PC-9 (cell line): ENCODE data around the gene DRD2. TPM values are rescaled to one million over a fixed set of nuclear protein-coding genes. Genes with fewer than 3 reads are reported as not detected.

Experiments used
- BruUV-seq: library from RNA; stranded (reverse); fragments of 400-500 nt; replicated peaks from 2 replicates; lab custom pipeline; 2021; lab: Mats Ljungman, UMichigan
- CTCF ChIA-PET: fragments of 300-600 bp; sonication (Branson Sonifier 250); formaldehyde crosslinking; loops from one replicate; lab custom pipeline; 2022; ENCODE audit warnings: antibody characterized with exemption; lab: Charles Lee
- POLR2A ChIA-PET: fragments of 300-600 bp; sonication (Branson Sonifier 250); formaldehyde crosslinking; loops from one replicate; lab custom pipeline; 2022; ENCODE audit warnings: antibody characterized with exemption; ENCODE audit not compliant: unreplicated experiment; lab: Charles Lee
- DNase-seq, 2 experiments: peaks; one replicate each; pipeline versions ENCODE4 v3.0.0 to v3.0.0-alpha.2; 2015 to 2022; ENCODE audit warnings: mixed read lengths in 1 of 2
- H2AFZ ChIP-seq: fragments of 200-600 bp; sonication (generic); 2 replicates; pipeline ENCODE4 v1.8.1; 2017; ENCODE audit warnings: antibody characterized with exemption
- H3F3A ChIP-seq: fragments of 200-600 bp; sonication (generic); 2 replicates; pipeline ENCODE4 v1.8.1; 2017; ENCODE audit warnings: antibody characterized with exemption, mild to moderate bottlenecking, low read depth; ENCODE audit not compliant: insufficient read depth
- H3K27ac ChIP-seq: fragments of 200-600 bp; sonication (generic); 2 replicates; pipeline ENCODE4 v1.6.1; 2016; ENCODE audit warnings: mixed run types
- H3K27me3 ChIP-seq: fragments of 200-600 bp; sonication (generic); 2 replicates; pipeline ENCODE4 v1.6.1; 2016; ENCODE audit warnings: low read depth, mixed run types; ENCODE audit not compliant: insufficient read depth
- H3K36me3 ChIP-seq: fragments of 200-600 bp; sonication (generic); 2 replicates; pipeline ENCODE4 v1.6.1; 2016; ENCODE audit warnings: low read depth, mixed run types
- H3K4me1 ChIP-seq: fragments of 200-600 bp; sonication (generic); replicated peaks from 2 replicates; pipeline ENCODE4 v1.6.1; 2016; ENCODE audit warnings: mixed run types; ENCODE audit not compliant: insufficient read depth
- H3K4me2 ChIP-seq: fragments of 200-600 bp; sonication (generic); 2 replicates; pipeline ENCODE4 v1.6.1; 2017; ENCODE audit warnings: mixed run types
- H3K4me3 ChIP-seq: fragments of 200-600 bp; sonication (generic); 2 replicates; pipeline ENCODE4 v1.6.1; 2016; ENCODE audit warnings: mixed run types
- H3K79me2 ChIP-seq: fragments of 200-600 bp; sonication (generic); 2 replicates; pipeline ENCODE4 v1.6.1; 2017; ENCODE audit warnings: low read depth, mixed run types
- H3K9me2 ChIP-seq: fragments of 200-600 bp; sonication (generic); 2 replicates; pipeline ENCODE4 v1.8.1; 2017; ENCODE audit warnings: mild to moderate bottlenecking; ENCODE audit not compliant: insufficient read depth
- H3K9me3 ChIP-seq: fragments of 200-600 bp; sonication (generic); 2 replicates; pipeline ENCODE4 v1.8.1; 2016; ENCODE audit warnings: low read depth; ENCODE audit not compliant: insufficient read depth
- H4K20me1 ChIP-seq: fragments of 200-600 bp; sonication (generic); 2 replicates; pipeline ENCODE4 v1.8.1; 2017; ENCODE audit not compliant: insufficient read depth
- EZH2 ChIP-seq: fragments of 200-600 bp; sonication (generic); IDR thresholded peaks from 2 replicates; pipeline ENCODE4 v1.8.0; 2017; ENCODE audit warnings: antibody characterized with exemption, low read depth
- intact Hi-C: fragments of 100-400 bp; cut with micrococcal nuclease; formaldehyde crosslinking; loops from one replicate; pipeline ENCODE4 v1.10.0; 2022; ENCODE audit not compliant: unreplicated experiment
- total RNA-seq: library from RNA; stranded (reverse); gene quantifications from 2 replicates; pipeline ENCODE4 v1.2.3, GENCODE V29; 2021
- TF ChIP-seq, protein P1 (sequence below): fragments of 200-600 bp; sonication (generic); conservative IDR thresholded peaks from 2 replicates; pipeline ENCODE4 v1.6.1; 2017; ENCODE audit warnings: mixed run types, antibody characterized with exemption, mild to moderate bottlenecking, moderate library complexity

The DRD2 gene
- total RNA-seq, 1 experiment from 2014 or later: not detected

DNA sequence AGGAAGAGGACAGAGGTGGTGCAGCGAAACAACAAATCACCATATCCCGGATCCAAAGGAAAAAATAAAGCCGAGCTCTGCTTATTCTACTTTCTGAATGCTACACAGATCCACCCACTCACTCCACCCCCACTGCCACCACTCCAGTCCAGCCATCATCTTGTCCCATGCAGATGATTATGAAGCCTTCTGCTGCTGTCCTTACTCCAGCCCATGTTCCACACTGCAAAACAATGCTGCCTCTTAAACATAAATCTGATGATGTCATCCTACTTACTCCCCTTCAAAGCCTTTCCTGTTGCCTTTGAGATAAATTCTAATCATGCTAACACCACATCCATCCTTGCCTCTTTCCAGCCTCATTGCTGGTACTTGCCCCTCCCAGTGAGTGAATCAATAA lies 6.5 kb upstream of the DRD2 start:
- Histone ChIP-seq H3K9me3 (no peaks in the 10 kb centered on the region), H3K27me3 (peaks cover 56% of the 10 kb centered on the region), H3F3A (no peaks in the 10 kb centered on the region), H3K27ac (no peak overlapping the region), H3K4me2 (no peak overlapping the region), H3K9me2 (no peaks in the 10 kb centered on the region), H3K36me3 (no peaks in the 10 kb centered on the region), H4K20me1 (no peaks in the 10 kb centered on the region), H3K79me2 (no peaks in the 10 kb centered on the region), H3K4me3 (no peak overlapping the region), H2AFZ (no peak overlapping the region), H3K4me1 (no peaks in the 10 kb centered on the region)
- no peak for DNase-seq
- intact Hi-C loops: no loop called here
- ChIA-PET POLR2A (no interaction called here), CTCF (no interaction called here)
- no TSS peak for BruUV-seq
- TF ChIP-seq EZH2: no peak
- TF ChIP-seq, protein P1, sequence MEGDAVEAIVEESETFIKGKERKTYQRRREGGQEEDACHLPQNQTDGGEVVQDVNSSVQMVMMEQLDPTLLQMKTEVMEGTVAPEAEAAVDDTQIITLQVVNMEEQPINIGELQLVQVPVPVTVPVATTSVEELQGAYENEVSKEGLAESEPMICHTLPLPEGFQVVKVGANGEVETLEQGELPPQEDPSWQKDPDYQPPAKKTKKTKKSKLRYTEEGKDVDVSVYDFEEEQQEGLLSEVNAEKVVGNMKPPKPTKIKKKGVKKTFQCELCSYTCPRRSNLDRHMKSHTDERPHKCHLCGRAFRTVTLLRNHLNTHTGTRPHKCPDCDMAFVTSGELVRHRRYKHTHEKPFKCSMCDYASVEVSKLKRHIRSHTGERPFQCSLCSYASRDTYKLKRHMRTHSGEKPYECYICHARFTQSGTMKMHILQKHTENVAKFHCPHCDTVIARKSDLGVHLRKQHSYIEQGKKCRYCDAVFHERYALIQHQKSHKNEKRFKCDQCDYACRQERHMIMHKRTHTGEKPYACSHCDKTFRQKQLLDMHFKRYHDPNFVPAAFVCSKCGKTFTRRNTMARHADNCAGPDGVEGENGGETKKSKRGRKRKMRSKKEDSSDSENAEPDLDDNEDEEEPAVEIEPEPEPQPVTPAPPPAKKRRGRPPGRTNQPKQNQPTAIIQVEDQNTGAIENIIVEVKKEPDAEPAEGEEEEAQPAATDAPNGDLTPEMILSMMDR: no peak

GRCh38 chr11:113481226-113481625 lies 6.0 kb upstream of the DRD2 start:
- Histone ChIP-seq H3K36me3 (no peaks in the 10 kb centered on the region), H3K4me1 (no peaks in the 10 kb centered on the region), H3K27ac (no peak overlapping the region), H3K79me2 (no peaks in the 10 kb centered on the region), H4K20me1 (no peaks in the 10 kb centered on the region), H3F3A (no peaks in the 10 kb centered on the region), H3K27me3 (peaks cover 60% of the 10 kb centered on the region), H3K4me3 (no peak overlapping the region), H2AFZ (no peak overlapping the region), H3K9me2 (no peaks in the 10 kb centered on the region), H3K4me2 (no peak overlapping the region), H3K9me3 (no peaks in the 10 kb centered on the region)
- BruUV-seq: no TSS peak
- ChIA-PET POLR2A (no interaction called here), CTCF (no interaction called here)
- intact Hi-C loops: no loop called here
- TF ChIP-seq, protein P1: no peak
- TF ChIP-seq EZH2: no peak
- DNase-seq: no peak

DNA sequence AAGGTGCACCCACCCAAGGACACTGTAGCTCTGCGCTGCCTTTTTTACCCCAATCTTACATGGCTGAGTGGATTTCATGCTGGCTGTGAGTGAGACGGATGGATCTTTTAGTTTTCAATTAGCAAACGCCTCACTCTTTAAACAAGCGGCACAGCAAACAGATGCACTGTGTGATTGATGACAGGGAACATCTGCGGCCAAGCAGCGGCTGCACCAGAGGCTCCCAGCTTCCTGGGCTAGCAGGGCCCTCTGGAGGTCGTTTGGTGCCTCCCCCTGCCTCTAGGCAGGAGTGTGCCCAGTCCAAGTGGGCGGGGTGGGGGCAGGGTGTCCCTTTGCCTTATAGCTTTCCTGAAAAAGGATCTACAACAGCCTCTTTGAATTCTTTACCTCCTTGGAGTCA lies 2.1 kb upstream of the DRD2 start:
- Histone ChIP-seq H3K27ac (no peak overlapping the region), H3K4me1 (no peaks in the 10 kb centered on the region), H3K27me3 (peaks cover 76% of the 10 kb centered on the region), H4K20me1 (no peaks in the 10 kb centered on the region), H3K9me2 (no peaks in the 10 kb centered on the region), H3K79me2 (no peaks in the 10 kb centered on the region), H2AFZ (no peak overlapping the region), H3K4me3 (no peak overlapping the region), H3K4me2 (no peak overlapping the region), H3K9me3 (no peaks in the 10 kb centered on the region), H3K36me3 (no peaks in the 10 kb centered on the region), H3F3A (no peaks in the 10 kb centered on the region)
- ChIA-PET POLR2A (no interaction called here), CTCF (interaction anchor here (0.6 kb wide), 1 partner anchor 56 kb away, joined by 3 read pairs; no protein-coding TSS in a partner anchor)
- no TSS peak for BruUV-seq
- TF ChIP-seq EZH2: no peak
- intact Hi-C loops: no loop called here
- DNase-seq: no peak

GRCh38 chr11:113476553-113476952 lies 1.4 kb upstream of the DRD2 start:
- H4K20me1 ChIP-seq: no peaks in the 10 kb centered on the region
- no peaks in the 10 kb centered on the region for H3K79me2 ChIP-seq
- H3K27ac ChIP-seq: no peak overlapping the region
- TF ChIP-seq, protein P1: no peak
- no peak for TF ChIP-seq EZH2
- no TSS peak for BruUV-seq
- no peaks in the 10 kb centered on the region for H3K4me1 ChIP-seq
- intact Hi-C loops: no loop called here
- ChIA-PET CTCF (no interaction called here), POLR2A (no interaction called here)
- H3F3A ChIP-seq: no peaks in the 10 kb centered on the region
- DNase-seq: no peak
- no peaks in the 10 kb centered on the region for H3K36me3 ChIP-seq
- no peak overlapping the region for H2AFZ ChIP-seq
- no peaks in the 10 kb centered on the region for H3K9me3 ChIP-seq
- H3K9me2 ChIP-seq: no peaks in the 10 kb centered on the region
- peaks cover 70% of the 10 kb centered on the region for H3K27me3 ChIP-seq
- H3K4me3 ChIP-seq: no peak overlapping the region
- no peak overlapping the region for H3K4me2 ChIP-seq
